ENCODE results near the gene BEAN1.
"Not testable (repeated sequence)": the region's sequence is repeated elsewhere in the genome, so short reads cannot be mapped to it uniquely, and the experiment has no call there.

BEAN1 gene

DNA sequence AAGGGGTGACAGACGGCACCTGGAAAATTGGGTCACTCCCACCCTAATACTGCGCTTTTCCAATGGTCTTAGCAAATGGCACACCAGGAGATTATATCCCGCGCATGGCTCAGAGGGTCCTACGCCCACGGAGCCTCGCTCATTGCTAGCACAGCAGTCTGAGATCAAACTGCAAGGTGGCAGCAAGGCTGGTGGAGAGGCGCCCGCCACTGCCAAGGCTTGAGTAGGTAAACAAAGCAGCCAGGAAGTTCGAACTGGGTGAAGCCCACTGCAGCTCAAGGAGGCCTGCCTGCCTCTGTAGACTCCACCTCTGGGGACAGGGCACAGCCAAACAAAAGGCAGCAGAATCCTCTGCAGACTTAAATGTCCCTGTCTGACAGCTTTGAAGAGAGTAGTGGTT lies 69.1 kb downstream of the BEAN1 start:
- not testable (repeated sequence) for H3K27ac ChIP-seq (ENCODE audit: low read depth, low read length); H3K4me3 ChIP-seq (ENCODE audit: low read depth in 1 of 5, low read length in 5 of 5); H3K36me3 ChIP-seq (ENCODE audit: control insufficient read depth in 5 of 5, insufficient read depth in 5 of 5, low read length in 5 of 5); H3K27me3 ChIP-seq (ENCODE audit: control insufficient read depth in 5 of 5, insufficient read depth in 4 of 5, low read length in 5 of 5); H3K4me1 ChIP-seq (ENCODE audit: control insufficient read depth in 5 of 5, insufficient read depth in 5 of 5, low read length in 5 of 5); H3K9ac ChIP-seq (ENCODE audit: low read length in 5 of 5); H3K9me3 ChIP-seq (ENCODE audit: control insufficient read depth in 5 of 5, low read length in 5 of 5)

DNA sequence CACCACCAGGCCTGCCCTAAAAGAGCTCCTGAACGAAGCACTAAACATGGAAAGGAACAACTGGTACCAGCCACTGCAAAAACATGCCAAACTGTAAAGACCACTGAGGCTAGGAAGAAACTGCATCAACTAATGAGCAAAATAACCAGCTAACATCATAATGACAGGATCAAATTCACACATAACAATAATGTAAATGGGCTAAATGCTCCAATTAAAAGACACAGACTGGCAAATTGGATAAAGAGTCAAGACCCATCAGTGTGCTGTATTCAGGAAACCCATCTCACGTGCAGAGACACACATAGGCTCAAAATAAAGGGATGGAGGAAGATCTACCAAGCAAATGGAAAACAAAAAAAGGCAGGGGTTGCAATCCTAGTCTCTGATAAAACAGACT lies 70.8 kb downstream of the BEAN1 start:
- H3K27me3 ChIP-seq (ENCODE audit: control insufficient read depth in 5 of 5, insufficient read depth in 4 of 5, low read length in 5 of 5); H3K36me3 ChIP-seq (ENCODE audit: control insufficient read depth in 5 of 5, insufficient read depth in 5 of 5, low read length in 5 of 5); H3K4me3 ChIP-seq (ENCODE audit: low read depth in 1 of 5, low read length in 5 of 5); H3K27ac ChIP-seq (ENCODE audit: low read depth, low read length); H3K9me3 ChIP-seq (ENCODE audit: control insufficient read depth in 5 of 5, low read length in 5 of 5); H3K9ac ChIP-seq (ENCODE audit: low read length in 5 of 5): not testable (repeated sequence)
- peaks cover 2 to 11% (median 10%) of the 10 kb centered on the region in 5 donors for H3K4me1 ChIP-seq (ENCODE audit: control insufficient read depth in 5 of 5, insufficient read depth in 5 of 5, low read length in 5 of 5)

DNA sequence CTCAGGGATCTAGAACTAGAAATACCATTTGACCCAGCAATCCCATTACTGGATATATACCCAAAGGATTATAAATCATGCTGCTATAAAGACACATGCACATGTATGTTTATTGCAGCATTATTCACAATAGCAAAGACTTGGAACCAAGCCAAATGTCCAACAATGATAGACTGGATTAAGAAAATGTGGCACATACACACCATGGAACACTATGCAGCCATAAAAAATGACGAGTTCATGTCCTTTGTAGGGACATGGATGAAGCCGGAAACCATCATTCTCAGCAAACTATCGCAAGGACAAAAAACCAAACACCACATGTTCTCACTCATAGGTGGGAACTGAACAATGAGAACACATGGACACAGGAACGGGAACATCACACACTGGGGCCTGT lies 74.5 kb downstream of the BEAN1 start:
- not testable (repeated sequence) for H3K27me3 ChIP-seq (ENCODE audit: control insufficient read depth in 5 of 5, insufficient read depth in 4 of 5, low read length in 5 of 5); H3K27ac ChIP-seq (ENCODE audit: low read depth, low read length); H3K36me3 ChIP-seq (ENCODE audit: control insufficient read depth in 5 of 5, insufficient read depth in 5 of 5, low read length in 5 of 5); H3K9me3 ChIP-seq (ENCODE audit: control insufficient read depth in 5 of 5, low read length in 5 of 5); H3K4me3 ChIP-seq (ENCODE audit: low read depth in 1 of 5, low read length in 5 of 5); H3K9ac ChIP-seq (ENCODE audit: low read length in 5 of 5)
- peaks cover 5 to 23% (median 21%) of the 10 kb centered on the region in 5 donors for H3K4me1 ChIP-seq (ENCODE audit: control insufficient read depth in 5 of 5, insufficient read depth in 5 of 5, low read length in 5 of 5)

DNA sequence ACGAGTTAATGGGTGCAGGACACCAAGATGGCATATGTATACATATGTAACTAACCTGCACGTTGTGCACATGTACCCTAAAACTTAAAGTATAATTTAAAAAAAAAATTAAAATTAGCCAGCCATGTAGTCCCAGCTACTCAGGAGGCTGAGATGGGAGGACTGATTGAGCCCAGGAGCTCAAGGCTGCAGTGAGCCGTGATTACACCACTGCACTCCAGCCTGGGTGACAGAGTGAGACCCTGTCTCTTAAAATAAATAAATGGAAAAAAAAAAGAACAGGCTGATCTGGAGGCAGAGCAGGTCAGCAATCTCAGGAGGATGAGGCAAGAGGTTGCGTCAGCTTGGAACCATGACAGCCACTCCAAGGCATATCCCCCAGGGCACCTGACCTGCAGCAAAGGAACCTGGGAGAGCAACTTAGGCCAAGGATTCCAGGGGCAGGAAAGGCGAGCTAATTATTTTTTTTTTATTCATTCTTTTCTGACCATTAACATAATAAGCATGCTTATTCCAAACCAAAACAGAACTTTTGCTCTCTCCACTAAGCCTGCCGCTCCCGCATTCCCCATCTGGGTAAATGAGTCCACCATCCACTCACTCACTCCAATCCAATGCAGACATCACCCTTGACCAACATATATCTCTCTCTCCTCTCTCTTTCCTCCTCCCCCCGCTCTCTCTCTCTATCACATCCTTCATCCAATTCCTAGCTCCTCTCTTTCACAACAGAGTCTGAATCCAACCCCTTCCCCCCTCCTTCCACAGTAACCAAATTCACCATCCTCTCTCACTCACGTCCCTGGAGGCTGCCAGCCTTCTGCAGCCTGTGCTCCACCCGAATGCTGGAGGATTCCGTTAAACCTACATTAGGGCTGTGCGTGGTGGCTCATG lies 75.2 kb downstream of the BEAN1 start:
- Histone ChIP-seq H3K27ac (ENCODE audit: low read depth, low read length) (peak overlapping the region; percentile 81), H3K4me1 (ENCODE audit: control insufficient read depth in 5 of 5, insufficient read depth in 5 of 5, low read length in 5 of 5) (peaks cover 5 to 23% (median 21%) of the 10 kb centered on the region in 5 donors), H3K4me3 (ENCODE audit: low read depth in 1 of 5, low read length in 5 of 5) (peak overlapping the region in 1 of 5 donors; percentile 13), H3K9me3 (ENCODE audit: control insufficient read depth in 5 of 5, low read length in 5 of 5) (no peaks in the 10 kb centered on the region), H3K36me3 (ENCODE audit: control insufficient read depth in 5 of 5, insufficient read depth in 5 of 5, low read length in 5 of 5) (peaks cover 0 to 3% (median 3%) of the 10 kb centered on the region in 5 donors), H3K9ac (ENCODE audit: low read length in 5 of 5) (no peak overlapping the region), H3K27me3 (ENCODE audit: control insufficient read depth in 5 of 5, insufficient read depth in 4 of 5, low read length in 5 of 5) (no peaks in the 10 kb centered on the region)

DNA sequence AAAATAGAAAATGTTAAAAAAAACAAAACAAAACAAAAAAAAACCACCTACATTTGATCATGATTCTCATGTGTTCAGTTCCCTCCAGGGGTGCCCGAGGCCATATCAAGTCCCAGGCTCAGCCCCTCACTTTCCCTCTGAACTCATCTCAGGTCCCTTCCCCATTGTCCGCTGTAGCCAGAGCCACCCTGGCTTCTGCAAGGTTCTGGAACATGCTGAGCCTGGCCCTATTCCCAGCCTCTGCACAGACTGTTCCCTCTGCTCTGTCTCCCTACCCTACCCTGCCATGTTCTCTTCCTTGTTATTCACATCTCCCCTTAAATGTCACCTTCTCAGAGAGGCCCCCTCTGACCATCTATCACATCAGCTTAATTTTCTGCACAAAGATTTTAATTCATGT lies 75.9 kb downstream of the BEAN1 start:
- H3K9me3 ChIP-seq (ENCODE audit: control insufficient read depth in 5 of 5, low read length in 5 of 5) = no peaks in the 10 kb centered on the region
- H3K4me1 ChIP-seq (ENCODE audit: control insufficient read depth in 5 of 5, insufficient read depth in 5 of 5, low read length in 5 of 5) = peaks cover 5 to 23% (median 22%) of the 10 kb centered on the region in 5 donors
- H3K9ac ChIP-seq (ENCODE audit: low read length in 5 of 5) = no peak overlapping the region
- no peak overlapping the region for H3K4me3 ChIP-seq (ENCODE audit: low read depth in 1 of 5, low read length in 5 of 5)
- peak overlapping the region; percentile 81 for H3K27ac ChIP-seq (ENCODE audit: low read depth, low read length)
- no peaks in the 10 kb centered on the region for H3K27me3 ChIP-seq (ENCODE audit: control insufficient read depth in 5 of 5, insufficient read depth in 4 of 5, low read length in 5 of 5)
- peaks cover 0 to 9% (median 6%) of the 10 kb centered on the region in 5 donors for H3K36me3 ChIP-seq (ENCODE audit: control insufficient read depth in 5 of 5, insufficient read depth in 5 of 5, low read length in 5 of 5)

DNA sequence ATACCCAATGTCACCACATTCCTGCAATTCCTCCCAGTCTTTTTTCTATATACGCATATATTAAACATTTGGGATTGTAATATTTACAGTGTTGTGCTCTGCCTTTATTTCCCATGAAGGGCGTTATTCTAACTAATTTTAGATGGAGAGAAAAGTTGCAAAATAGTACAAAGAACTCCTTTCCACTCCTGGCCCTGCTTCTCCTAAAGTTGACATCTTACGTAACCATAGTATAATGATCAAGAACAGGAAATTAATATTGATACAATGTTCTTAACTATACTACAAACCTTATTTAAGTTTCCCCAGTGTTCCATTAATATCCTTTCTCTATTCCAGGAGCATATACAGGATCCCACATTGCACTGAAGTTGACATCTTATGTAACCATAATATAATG lies 76.5 kb downstream of the BEAN1 start:
- H3K4me3 ChIP-seq (ENCODE audit: low read depth in 1 of 5, low read length in 5 of 5) = no peak overlapping the region
- peaks cover 0 to 14% (median 11%) of the 10 kb centered on the region in 5 donors for H3K36me3 ChIP-seq (ENCODE audit: control insufficient read depth in 5 of 5, insufficient read depth in 5 of 5, low read length in 5 of 5)
- H3K4me1 ChIP-seq (ENCODE audit: control insufficient read depth in 5 of 5, insufficient read depth in 5 of 5, low read length in 5 of 5) = peaks cover 5 to 29% (median 27%) of the 10 kb centered on the region in 5 donors
- no peaks in the 10 kb centered on the region for H3K9me3 ChIP-seq (ENCODE audit: control insufficient read depth in 5 of 5, low read length in 5 of 5)
- peak overlapping the region; percentile 81 for H3K27ac ChIP-seq (ENCODE audit: low read depth, low read length)
- H3K9ac ChIP-seq (ENCODE audit: low read length in 5 of 5) = no peak overlapping the region
- no peaks in the 10 kb centered on the region for H3K27me3 ChIP-seq (ENCODE audit: control insufficient read depth in 5 of 5, insufficient read depth in 4 of 5, low read length in 5 of 5)

DNA sequence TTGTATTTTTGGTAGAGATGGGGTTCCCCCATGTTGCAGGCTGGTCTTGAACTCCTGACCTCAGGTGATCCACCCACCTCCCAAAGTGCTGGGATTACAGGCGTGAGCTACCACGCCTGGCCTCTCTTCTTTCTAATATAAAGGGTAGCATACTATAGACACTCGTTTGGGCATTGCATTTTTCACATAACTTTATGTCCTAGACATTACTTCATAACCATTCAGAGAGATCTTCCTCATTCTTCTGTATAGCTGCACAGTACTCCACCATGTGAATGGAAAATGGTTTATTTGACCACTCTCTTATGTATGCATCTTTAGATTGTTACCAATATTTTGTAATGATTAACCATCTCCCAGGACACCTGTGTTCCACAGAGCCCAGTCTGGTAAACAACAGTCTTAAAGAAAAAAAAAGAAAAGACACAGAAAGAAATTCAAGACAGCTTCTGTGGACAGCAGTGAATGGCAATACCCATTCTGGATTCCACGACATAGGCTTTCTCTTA lies 80.7 kb downstream of the BEAN1 start:
- no peak overlapping the region for H3K4me3 ChIP-seq (ENCODE audit: low read depth in 1 of 5, low read length in 5 of 5)
- no peaks in the 10 kb centered on the region for H3K27me3 ChIP-seq (ENCODE audit: control insufficient read depth in 5 of 5, insufficient read depth in 4 of 5, low read length in 5 of 5)
- no peaks in the 10 kb centered on the region for H3K9me3 ChIP-seq (ENCODE audit: control insufficient read depth in 5 of 5, low read length in 5 of 5)
- peaks cover 23 to 61% (median 58%) of the 10 kb centered on the region in 5 donors for H3K4me1 ChIP-seq (ENCODE audit: control insufficient read depth in 5 of 5, insufficient read depth in 5 of 5, low read length in 5 of 5)
- peaks cover 0 to 25% (median 15%) of the 10 kb centered on the region in 5 donors for H3K36me3 ChIP-seq (ENCODE audit: control insufficient read depth in 5 of 5, insufficient read depth in 5 of 5, low read length in 5 of 5)
- no peak overlapping the region for H3K9ac ChIP-seq (ENCODE audit: low read length in 5 of 5)
- H3K27ac ChIP-seq (ENCODE audit: low read depth, low read length) = peak overlapping the region; percentile 91

DNA sequence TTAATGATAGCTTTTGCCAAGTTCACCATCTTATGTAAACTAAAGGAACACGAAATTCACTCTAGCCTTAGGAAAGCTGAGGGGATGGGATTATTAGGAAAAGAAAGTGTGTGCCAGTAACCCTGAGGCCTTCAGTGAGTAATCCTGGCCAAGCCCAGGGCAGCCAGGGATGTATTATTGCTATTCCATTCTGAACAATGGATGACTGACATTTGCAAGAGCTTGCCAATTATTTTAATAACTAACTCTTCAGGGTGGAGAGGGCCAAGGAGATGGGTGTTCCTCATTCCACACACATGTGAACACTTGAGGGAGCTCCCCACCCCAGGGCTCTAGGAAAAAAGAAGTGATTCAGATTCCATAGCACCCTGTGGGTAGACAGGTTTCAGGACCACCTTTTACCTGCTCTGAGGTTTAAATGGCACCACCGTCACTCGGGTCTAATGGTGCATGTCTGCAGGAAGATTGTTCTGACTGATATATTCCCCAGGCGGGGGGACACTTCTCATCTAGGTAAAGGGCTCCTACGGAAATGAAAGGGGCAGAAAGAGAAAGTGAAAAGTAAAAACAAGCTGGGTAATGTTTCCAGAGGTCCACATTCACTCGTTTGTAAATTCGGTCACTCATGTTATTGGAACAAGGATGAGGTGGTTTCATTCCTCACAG lies 81.3 kb downstream of the BEAN1 start:
- Histone ChIP-seq H3K9ac (ENCODE audit: low read length in 5 of 5) (peak overlapping the region in 1 of 5 donors; percentile 13), H3K4me1 (ENCODE audit: control insufficient read depth in 5 of 5, insufficient read depth in 5 of 5, low read length in 5 of 5) (peaks cover 24 to 60% (median 58%) of the 10 kb centered on the region in 5 donors), H3K27me3 (ENCODE audit: control insufficient read depth in 5 of 5, insufficient read depth in 4 of 5, low read length in 5 of 5) (no peaks in the 10 kb centered on the region), H3K9me3 (ENCODE audit: control insufficient read depth in 5 of 5, low read length in 5 of 5) (no peaks in the 10 kb centered on the region), H3K27ac (ENCODE audit: low read depth, low read length) (peak overlapping the region; percentile 91), H3K4me3 (ENCODE audit: low read depth in 1 of 5, low read length in 5 of 5) (no peak overlapping the region), H3K36me3 (ENCODE audit: control insufficient read depth in 5 of 5, insufficient read depth in 5 of 5, low read length in 5 of 5) (peaks cover 0 to 29% (median 19%) of the 10 kb centered on the region in 5 donors)

DNA sequence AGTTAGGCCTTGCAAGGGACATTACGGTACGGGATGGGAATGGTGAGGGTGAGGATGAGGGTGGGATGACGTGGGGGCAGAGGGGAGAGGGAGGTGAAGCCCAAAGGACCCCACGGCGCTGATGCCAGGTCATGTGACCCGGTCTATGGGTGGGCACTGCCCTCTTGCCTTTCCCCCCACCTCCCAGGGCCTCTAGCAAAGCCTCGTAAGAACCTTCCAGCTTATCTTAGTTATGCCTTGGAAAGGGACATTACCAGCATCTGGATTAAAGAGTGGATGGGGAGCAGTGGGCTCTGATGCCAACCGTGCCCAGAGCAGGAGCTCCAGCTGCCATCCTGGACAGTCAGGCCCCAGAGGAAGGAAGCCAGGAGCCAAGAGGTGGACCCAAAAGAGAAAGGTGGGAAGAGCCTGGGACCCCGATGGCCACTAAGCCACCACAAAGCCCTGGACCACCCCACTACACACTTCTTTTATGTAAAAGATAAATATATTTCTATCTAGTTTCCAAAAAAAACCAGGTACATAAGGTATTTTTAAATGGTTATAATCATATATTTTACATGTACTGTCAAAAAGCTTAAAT lies 81.9 kb downstream of the BEAN1 start:
- Histone ChIP-seq H3K9me3 (ENCODE audit: control insufficient read depth in 5 of 5, low read length in 5 of 5) (no peaks in the 10 kb centered on the region), H3K27me3 (ENCODE audit: control insufficient read depth in 5 of 5, insufficient read depth in 4 of 5, low read length in 5 of 5) (no peaks in the 10 kb centered on the region), H3K27ac (ENCODE audit: low read depth, low read length) (peak overlapping the region; percentile 91), H3K4me3 (ENCODE audit: low read depth in 1 of 5, low read length in 5 of 5) (no peak overlapping the region), H3K4me1 (ENCODE audit: control insufficient read depth in 5 of 5, insufficient read depth in 5 of 5, low read length in 5 of 5) (peaks cover 24 to 60% (median 58%) of the 10 kb centered on the region in 5 donors), H3K36me3 (ENCODE audit: control insufficient read depth in 5 of 5, insufficient read depth in 5 of 5, low read length in 5 of 5) (peaks cover 0 to 34% (median 24%) of the 10 kb centered on the region in 5 donors), H3K9ac (ENCODE audit: low read length in 5 of 5) (peak overlapping the region in 1 of 5 donors; percentile 13)

All from subcutaneous abdominal adipose tissue (tissue), 5 donors.